Astrocyte (in vitro differentiated cells and primary cell): Measurements from ENCODE around the gene CRYL1.

Experiments
- EZH2 ChIP-seq: IDR thresholded peaks from 2 replicates; pipeline ENCODE4 v1.6.1; 2012; ENCODE audit warnings: mild to moderate bottlenecking, low read length, inconsistent platforms; ENCODE audit not compliant: insufficient read depth
- TF ChIP-seq, protein P1 (sequence below): IDR thresholded peaks from 2 replicates; pipeline ENCODE4 v1.5.1; 2011; ENCODE audit warnings: low read depth, mild to moderate bottlenecking, inconsistent platforms, low read length, moderate library complexity; ENCODE audit not compliant: insufficient read depth

DNA sequence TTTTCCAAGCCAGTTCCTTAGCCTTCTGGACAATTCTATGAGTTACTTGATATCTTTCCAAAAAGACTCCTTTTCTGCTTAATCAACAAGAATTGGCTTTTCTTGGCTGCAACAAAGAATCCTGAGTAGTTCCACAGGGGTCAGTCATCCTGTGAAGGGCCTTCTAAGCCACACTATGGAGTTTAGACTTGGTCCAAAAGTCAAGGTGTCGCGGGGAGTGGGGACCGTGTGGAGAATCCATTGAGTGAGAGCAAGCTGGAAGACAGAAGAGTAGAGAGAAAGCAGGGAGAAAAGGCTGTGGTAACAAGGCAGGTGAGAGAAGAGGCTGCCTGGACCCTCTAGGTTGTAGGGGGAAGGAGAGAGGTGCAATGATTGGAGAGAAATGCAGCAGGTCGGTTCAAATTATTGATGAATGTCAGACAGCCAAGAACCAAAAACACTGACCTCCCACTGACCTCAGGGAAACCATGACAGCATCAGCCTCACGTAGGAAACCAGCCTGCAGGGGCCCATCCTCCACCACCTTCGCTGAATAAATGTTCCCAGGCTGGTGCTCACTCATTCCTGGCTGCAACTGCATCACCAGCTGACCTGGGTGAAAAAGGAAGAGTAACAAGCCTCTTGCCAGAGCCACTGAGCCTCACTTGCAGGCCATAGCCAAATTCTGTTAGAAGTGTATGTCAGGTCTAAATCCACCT lies 34.2 kb upstream of the CRYL1 start:
- TF ChIP-seq, protein P1, sequence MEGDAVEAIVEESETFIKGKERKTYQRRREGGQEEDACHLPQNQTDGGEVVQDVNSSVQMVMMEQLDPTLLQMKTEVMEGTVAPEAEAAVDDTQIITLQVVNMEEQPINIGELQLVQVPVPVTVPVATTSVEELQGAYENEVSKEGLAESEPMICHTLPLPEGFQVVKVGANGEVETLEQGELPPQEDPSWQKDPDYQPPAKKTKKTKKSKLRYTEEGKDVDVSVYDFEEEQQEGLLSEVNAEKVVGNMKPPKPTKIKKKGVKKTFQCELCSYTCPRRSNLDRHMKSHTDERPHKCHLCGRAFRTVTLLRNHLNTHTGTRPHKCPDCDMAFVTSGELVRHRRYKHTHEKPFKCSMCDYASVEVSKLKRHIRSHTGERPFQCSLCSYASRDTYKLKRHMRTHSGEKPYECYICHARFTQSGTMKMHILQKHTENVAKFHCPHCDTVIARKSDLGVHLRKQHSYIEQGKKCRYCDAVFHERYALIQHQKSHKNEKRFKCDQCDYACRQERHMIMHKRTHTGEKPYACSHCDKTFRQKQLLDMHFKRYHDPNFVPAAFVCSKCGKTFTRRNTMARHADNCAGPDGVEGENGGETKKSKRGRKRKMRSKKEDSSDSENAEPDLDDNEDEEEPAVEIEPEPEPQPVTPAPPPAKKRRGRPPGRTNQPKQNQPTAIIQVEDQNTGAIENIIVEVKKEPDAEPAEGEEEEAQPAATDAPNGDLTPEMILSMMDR: no peak
- no peak for TF ChIP-seq EZH2
